IPS-18c (cell line): ENCODE data around the gene COA4.
"Not testable (repeated sequence)": the region's sequence is repeated elsewhere in the genome, so short reads cannot be mapped to it uniquely, and the experiment has no call there.

ENCODE experiments used
- H3K4me3 ChIP-seq: 2 replicates; pipeline ENCODE4 v1.7.0; 2013; ENCODE audit warnings: low read depth, mild to moderate bottlenecking, low read length, moderate library complexity; ENCODE audit not compliant: insufficient read depth
- H3K9me3 ChIP-seq: one replicate; pipeline ENCODE4 v1.6.1; 2013; ENCODE audit warnings: mild to moderate bottlenecking, low read length, moderate library complexity; ENCODE audit not compliant: control insufficient read depth, insufficient read depth

The COA4 gene

DNA sequence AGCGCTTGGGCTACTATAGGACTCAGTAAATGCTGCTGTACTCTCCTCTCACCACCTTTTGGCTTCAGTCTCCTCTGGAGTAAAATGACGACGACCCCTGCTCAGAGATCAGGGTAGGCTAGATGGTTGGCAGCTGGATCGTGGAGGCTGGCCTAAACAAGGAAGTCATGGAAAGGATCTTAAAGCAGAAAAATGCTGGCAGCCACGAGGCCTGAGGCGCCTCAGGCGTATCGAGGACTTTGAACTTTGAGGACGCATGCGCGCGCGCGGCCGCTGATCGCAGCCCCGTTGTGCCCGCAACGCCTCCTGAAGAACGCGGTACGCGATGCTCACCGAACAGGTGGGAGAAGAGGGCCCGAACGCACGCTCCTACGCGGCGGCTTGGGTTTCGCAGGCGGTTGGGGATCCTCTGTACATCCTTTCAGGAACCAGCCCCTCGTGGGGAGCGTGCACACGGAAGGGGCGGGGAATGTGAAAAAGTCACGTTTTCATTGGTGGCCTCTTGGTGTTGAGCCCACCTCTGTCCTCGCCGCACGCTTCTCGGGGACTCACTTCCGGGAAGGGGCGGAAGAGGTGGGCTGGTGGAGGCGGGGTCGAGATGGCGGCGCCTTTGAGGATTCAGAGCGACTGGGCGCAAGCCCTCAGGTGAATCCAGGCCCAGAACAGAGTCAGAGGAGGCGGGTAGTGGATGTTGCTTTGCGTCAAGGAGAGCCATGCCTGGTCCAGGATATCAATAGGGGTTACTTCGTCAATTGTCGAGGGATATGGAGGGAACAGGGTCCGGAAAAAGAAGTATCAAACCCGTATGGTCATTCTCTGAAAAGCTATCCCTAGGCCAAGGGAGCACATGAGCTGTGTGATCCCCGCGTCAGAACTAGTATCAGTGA lies at the start of gene COA4, which contains the start of gene PAAF1:
COA4 (minus strand) TSS at position 423 of the 887 bp plus-strand sequence. CDS start 3,468 bp downstream, outside the sequence.
PAAF1 (plus strand) TSS at position 576 of the 887 bp plus-strand sequence; CDS start at position 599, 23 bp downstream.
- H3K9me3 ChIP-seq, result no peaks in the 10 kb centered on the region
- peak within 1 kb of the TSS; percentile 92 for H3K4me3 ChIP-seq

DNA sequence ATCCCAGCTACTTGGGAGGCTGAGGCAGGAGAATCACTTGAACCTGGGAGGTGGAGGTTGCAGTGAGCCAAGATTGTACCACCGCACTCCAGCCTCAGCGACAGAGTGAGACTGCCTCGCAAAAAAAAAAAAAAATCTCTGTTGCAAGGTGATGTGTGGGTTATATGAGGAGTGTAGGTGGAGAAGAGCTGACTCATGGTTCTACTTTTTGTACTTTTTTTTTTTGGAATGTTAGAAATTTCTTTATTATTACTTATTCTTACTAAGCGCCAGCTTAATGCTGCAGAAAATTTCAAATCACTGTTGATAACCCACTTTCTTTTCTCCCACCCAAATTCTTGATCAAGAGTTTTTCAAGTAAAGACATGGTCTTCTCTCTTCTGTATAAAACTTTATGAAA lies 44.5 kb upstream of the COA4 start:
- H3K4me3 ChIP-seq, result no peak overlapping the region

DNA sequence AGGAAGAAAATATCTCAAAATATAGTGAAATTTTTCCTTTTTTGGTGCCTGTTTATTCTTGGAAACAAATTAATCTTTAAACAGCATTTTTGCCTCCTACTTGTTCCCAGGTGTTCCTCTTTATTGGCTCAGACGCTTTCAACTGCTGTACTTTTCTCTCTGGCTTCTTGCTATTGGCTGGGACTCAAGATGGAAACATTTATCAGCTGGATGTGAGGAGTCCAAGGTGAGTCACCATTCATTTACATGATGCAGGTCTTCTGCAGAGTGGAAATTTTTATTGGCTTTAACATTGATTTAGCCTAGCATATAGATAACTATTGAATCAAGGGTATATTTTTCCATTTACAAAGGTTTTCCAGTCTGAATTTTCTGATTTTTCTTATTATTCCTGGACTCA lies 39.8 kb upstream of the COA4 start:
- H3K4me3 ChIP-seq, result no peak overlapping the region
- H3K9me3 ChIP-seq, result peaks cover 3% of the 10 kb centered on the region

More for the DNA sequence above, 44.5 kb upstream of the COA4 start:
- H3K9me3 ChIP-seq, result peaks cover 3% of the 10 kb centered on the region

DNA sequence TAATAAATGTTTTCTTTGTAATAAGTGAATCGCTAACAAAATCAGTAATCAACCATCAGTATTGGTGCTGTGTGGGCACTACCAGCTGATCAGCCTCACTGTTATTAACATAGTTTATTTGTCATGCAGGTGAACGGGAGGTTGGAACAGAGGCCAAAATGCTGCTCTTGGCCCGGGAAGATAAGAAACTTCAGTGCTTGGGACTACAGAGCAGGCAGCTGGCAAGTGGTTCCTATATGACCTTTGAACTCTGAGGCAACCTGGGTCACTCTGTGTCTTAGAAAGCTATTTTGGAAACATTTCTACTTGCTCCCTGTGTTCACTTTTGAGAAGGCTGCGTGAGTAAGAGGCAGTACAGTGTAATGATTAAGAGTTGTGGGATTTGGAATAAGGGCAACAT lies 37.6 kb upstream of the COA4 start:
- H3K4me3 ChIP-seq, result no peak overlapping the region
- peaks cover 3% of the 10 kb centered on the region for H3K9me3 ChIP-seq

DNA sequence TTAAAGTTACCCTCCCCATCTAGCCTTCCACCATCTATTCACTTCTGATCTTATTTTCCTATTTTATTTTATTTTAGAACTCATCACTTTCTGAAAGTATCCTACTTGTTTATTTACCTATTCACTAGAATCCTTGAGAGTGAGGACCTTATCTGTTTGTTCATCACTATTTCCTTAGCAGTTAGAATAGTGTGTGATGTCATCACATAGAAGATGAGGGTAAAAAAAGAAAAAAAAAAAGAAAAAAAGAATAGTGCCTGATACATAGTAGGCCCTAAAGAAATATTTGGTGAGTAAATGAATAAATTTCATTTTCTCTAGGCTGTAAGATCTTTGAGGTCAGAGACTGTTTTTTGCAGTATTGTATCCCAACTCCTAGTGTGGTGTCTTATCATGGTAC lies 36.8 kb upstream of the COA4 start:
- H3K9me3 ChIP-seq, result peaks cover 3% of the 10 kb centered on the region
- no peak overlapping the region for H3K4me3 ChIP-seq

DNA sequence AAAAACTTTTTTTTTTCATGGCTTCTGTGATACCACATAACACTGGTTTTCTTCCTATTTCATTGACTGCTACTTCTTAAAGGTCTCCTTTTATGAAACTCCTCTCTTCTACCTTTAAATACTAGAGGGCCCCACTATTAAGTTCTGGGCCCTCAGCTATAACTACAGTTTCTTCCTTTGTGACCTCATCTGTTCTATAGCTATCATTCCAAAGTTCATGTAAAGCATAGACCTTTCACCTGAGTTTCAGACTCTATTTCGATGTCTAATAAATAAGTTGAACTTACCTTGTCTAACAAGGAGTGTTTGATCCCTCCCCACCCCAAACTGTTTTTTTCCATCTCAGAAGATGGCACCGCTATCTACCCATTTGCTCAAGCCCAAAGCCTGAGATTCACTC lies 35.4 kb upstream of the COA4 start:
- H3K4me3 ChIP-seq, result no peak overlapping the region
- H3K9me3 ChIP-seq, result no peaks in the 10 kb centered on the region

DNA sequence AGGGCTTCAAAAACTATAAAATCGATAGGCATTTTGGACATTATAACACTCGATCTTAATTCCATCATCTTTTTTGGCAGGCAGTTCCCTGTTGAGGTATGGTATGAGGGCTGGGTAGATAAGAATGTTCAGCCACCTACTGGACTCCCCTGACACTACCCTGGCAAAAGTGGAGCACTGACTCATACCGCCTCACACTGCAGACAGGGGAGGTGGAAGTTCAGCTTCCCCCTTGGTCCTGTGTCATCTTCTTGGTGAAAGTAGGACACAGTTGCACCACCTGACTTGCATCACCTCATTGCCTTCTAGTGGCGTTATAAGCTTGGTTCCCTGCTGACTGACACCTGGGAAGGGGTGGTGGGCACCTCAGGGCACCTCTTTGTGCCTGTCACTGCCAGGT lies 30.5 kb upstream of the COA4 start:
- Histone ChIP-seq H3K9me3 (no peaks in the 10 kb centered on the region), H3K4me3 (no peak overlapping the region)

DNA sequence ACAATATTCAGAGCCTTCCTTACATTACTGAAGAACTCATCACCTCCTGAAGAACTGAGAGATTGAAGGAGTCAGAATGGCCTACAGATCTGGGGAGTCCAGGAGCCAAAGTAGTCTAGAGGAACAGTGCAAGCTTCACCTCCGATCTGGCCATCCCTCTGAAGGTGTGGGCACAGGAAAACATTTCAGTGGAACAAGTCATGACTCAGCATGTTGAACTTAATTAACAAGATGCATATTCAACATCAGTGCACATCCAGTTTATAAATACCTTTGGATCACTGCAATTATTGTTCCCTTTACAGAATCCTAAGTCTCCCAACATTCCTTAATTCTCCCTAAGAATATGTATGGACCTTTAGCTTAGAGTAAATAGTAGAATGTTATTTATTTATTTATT lies 25.7 kb upstream of the COA4 start:
- H3K9me3 ChIP-seq, result peaks cover 2% of the 10 kb centered on the region
- no peak overlapping the region for H3K4me3 ChIP-seq

DNA sequence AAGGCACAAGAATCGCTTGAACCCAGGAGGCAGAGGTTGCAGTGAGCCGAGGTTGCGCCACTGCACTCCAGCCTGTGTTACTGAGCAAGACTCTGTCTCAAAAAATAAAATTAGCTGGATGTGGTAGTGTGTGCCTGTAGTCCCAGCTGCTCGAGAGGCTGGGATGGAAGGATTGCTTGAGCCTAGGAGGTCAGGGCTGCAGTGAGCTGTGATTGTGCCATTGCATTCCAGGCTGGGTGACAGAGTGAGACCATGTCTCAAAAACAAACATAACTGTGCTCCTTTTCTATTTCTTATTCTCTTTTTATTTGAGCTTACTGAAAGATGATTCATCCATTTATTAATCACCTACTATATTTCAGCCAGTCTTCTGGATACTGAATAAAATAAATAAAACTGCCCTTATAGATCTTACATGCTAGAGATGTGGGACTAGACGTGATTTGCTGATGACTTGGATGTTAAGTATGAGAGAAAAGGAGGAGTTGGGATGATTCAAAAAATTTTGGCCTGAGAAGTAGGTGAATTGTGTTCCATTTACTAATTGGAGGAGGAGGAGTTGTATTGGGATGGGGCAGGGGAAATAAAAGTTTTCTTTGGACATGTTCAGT lies 18.2 kb upstream of the COA4 start:
- H3K4me3 ChIP-seq, result no peak overlapping the region
- H3K9me3 ChIP-seq, result peaks cover 2% of the 10 kb centered on the region

DNA sequence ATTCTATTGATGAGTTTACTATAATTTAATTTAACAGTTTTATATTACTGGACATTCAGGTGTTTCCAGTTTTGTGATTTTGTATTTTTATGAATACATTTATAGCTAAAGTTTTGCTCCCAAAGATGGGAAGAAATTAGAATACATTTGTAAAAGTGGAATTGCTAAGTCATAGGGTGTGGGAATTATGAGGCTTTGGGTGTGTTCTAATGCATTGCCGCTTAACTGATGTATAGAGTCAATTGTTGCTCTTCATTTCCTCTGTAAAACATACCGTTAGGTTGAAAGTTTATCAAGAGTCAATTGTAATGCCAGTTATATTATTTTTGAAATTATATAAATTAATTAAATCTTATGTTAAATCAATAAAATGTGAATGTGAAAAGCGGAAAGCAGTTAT lies 16.4 kb upstream of the COA4 start:
- no peaks in the 10 kb centered on the region for H3K9me3 ChIP-seq
- no peak overlapping the region for H3K4me3 ChIP-seq

DNA sequence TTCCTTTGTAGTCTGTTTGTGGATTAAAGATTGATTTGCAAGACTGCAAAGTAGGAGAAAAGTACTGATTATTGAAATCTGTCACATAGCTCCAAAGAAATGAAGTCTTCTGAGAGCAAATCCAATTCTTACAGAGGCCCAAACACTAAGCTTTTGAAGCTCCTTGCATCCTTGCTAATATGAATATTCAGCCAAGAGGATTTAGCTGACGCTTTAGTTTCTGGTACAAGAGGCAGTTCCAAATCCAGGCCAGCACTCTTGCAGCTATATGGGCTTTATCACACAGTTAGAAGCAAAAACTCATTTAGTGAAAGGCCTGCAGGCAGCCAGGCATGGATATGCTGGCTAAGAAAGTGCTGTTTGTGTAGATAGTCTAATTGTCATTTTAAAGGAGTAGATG lies 12.9 kb upstream of the COA4 start:
- H3K9me3 ChIP-seq, result no peaks in the 10 kb centered on the region
- H3K4me3 ChIP-seq, result no peak overlapping the region

DNA sequence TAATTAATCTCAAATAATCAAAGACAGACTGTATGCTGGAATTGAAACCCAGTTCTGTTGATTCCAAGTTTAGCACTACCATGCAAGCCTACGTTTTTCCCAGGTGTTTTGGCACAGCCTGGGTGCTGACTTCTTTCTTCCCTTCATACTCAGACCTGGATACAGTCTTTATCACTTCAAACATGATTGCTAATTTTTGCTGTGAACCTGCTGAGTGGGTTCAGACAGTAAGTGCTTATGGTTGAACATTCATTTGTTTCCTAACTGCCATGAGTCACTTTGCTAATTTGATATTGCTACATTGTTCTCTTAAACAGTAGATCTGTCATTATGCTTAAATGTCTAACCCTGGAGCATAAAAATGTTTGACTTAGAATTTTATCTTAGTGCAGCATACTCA lies 12.4 kb upstream of the COA4 start:
- H3K9me3 ChIP-seq, result no peaks in the 10 kb centered on the region
- H3K4me3 ChIP-seq, result no peak overlapping the region

DNA sequence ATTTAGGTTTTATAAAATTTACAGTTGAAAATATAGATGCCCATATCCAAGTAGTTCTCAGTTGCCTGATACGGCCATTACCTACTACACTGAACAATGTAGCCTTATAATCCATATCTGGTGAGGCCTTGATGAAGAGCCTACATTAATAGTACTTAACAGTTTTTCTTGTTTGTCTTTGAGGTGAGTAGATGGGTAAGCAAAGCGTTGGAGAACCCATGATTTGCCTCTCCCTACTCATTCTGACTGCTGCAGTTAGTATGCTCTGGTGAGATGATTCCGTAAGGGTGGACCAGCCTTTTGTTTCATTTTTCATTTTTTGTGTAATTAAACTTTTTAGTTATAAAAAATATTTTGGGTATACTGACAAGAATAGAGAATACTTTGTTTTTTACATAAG lies 11.6 kb upstream of the COA4 start:
- Histone ChIP-seq H3K4me3 (no peak overlapping the region), H3K9me3 (no peaks in the 10 kb centered on the region)

DNA sequence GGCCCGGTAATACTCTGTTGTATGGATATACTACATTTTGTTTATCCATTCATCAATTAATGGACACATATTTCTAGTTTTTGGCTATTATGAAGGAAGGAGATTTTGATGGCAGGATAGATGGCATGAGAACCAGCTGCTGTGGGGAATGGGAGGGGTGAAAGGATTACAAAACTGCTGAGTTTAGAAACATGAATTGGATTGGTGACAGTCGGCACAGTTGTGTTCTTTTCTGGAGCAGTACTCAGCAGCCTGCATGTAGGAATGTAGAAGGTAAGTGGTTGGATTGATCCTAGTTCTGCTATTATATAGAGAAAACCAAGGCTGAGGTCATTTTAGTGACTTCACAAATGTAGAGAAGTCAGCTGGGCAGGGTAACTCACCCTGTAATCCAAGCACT lies 7.2 kb upstream of the COA4 start:
- H3K9me3 ChIP-seq, result no peaks in the 10 kb centered on the region
- no peak overlapping the region for H3K4me3 ChIP-seq

DNA sequence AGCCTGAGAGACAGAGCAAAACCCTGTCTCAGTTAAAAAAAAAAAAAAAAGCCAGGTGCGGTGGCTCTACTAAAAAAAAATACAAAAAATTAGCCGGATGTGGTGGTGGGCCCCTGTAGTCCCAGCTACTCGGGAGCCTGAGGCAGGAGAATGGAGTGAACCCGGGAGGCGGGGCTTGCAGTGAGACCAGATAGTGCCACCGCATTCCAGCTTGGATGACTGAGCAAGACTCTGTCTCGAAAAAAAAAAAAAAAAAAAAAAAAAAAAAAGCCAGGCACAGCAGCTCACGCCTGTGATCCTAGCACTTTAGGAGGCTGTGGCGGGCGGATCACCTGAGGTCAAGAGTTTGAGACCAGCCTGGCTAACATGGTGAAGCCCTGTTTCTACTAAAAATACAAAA lies 3.8 kb upstream of the COA4 start:
- H3K4me3 ChIP-seq, H3K9me3 ChIP-seq: not testable (repeated sequence)

DNA sequence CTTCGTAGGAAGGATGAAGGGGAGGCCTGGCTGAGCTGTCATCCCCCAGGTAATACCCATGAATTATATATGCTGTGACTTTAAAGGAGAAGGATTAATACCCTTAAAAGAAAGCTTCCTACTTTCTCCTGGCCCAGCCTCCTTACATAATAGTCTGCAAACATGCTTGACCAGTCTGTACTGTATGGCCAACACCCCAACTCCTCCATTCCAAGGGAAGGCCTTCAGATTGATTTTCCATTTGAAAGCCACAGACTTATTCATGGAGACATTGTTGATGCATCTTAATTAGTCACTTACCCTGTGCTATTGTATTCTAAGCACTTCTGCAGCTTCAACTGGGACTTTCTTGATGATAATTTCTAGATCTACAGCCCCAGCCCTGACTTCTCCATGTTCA lies 2.1 kb upstream of the COA4 start:
- H3K9me3 ChIP-seq, result no peaks in the 10 kb centered on the region
- H3K4me3 ChIP-seq, result no peak overlapping the region

DNA sequence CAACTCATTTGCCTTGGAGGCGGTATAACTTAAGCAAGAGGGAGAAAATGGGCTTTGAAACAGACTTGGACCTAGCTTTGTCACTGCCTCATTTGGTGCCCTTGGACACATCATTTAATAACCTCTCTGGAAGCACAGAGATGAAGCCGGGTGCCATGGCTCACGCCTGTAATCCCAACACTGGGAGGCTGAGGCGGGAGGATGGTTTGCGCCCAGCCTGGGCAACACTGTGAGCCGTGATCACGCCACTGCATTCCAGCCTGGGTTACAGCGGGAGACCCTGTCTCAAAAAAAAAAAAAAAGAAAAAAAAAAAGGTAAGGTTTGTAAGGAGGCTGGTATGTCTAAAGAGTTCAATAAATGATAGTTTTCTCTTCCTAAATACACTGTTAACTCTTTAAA lies 806 bp downstream of the COA4 start:
- H3K4me3 ChIP-seq, result peak overlapping the region; percentile 92
- no peaks in the 10 kb centered on the region for H3K9me3 ChIP-seq

DNA sequence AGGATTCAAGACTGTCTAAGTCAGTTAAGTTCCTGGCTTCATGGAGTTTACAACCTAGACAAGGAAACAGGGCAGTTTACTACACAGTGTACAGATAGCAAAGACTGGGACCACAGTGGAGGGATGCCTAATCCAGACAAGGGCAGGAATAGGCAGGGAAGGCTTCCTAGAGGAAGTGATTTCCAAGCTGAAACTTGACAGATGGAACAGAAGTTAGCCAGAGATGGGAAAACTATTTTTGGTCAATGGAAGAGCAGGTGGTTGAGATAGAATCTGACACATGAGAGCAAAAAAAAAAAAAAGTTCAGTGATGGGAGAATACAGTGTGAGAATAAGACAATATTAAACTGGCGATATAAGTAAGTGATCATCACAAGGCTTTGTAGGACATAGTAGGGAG lies 1.3 kb downstream of the COA4 start:
- no peaks in the 10 kb centered on the region for H3K9me3 ChIP-seq
- H3K4me3 ChIP-seq, result peak overlapping the region; percentile 92
